Fibroblast of skin of left biceps (primary cell): ENCODE results near the gene CREB3L1.
"Not testable (repeated sequence)": the region's sequence is repeated elsewhere in the genome, so short reads cannot be mapped to it uniquely, and the experiment has no call there.

Experiments used
- DNase-seq, 2 experiments: peaks; one replicate each; pipeline ENCODE4 v3.0.0-alpha.2; 2013; ENCODE audit warnings: low read depth in 2 of 2

The CREB3L1 gene

DNA sequence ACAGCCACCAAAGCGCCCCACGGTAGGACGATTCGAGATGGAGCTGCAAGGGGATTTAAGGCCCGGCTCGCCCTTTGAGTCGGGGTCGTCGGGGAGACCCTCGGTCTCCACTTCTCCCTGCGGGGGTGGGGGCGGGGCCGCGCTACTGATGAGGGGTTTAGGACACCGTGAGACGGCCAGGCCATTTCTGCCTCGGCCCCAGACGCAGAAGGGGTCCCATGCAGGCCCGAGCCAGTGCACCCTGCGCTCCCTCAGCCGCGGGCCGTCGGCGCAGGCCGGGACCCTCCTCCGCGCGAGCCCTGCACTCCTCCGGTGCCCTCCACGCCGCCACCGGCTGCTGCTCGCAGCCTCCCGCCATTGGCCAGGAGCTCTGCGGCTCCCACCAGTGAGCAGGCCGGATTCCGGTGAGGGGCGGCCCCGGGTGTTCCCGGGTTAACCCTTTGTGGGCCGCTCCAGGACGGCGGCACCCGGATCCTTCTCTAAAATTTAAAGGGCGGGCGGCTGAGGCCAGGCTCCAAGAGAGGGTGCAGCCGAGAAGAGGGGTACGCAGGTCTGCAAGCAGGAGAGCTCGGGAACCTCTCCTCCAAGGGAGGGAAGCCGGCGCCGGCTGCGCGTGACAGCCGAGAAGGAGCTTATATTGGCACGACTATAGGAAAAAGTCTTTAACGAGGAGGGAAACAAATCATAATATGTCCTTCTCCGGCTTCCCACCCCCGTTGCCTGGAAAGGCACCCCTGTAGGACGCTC is 18.0 kb downstream of the CREB3L1 start:
- DNase-seq = peak in 1 of 2 experiments; percentile 52

DNA sequence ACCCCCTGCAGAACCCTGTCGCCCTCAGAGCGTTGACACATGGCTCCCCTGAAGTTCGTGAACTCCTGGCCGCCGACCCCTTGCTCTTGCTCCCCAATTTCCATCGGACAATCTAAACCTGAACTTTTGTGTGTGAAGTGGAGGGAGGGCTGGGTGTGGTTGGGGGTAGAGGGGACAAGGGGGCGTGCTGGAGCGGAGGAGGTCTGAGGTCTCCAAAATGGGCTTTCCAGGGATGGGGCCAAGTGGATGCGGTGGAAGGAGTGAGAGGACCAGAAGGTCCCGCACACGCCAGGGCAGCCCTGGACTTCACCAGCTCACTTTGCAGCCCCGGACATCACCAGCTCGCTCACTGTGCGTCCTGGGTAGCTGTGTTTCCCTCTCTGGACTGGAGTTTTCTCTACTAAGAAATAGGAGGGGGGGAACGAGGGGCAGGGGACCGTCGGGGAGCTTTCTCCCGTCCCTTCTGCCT is 18.6 kb downstream of the CREB3L1 start:
- no peak for DNase-seq

- peak; percentile 91 to 92 for DNase-seq
Observed at GRCh38 chr11:46296528-46297448, 19.3 kb downstream of the CREB3L1 start.

DNA sequence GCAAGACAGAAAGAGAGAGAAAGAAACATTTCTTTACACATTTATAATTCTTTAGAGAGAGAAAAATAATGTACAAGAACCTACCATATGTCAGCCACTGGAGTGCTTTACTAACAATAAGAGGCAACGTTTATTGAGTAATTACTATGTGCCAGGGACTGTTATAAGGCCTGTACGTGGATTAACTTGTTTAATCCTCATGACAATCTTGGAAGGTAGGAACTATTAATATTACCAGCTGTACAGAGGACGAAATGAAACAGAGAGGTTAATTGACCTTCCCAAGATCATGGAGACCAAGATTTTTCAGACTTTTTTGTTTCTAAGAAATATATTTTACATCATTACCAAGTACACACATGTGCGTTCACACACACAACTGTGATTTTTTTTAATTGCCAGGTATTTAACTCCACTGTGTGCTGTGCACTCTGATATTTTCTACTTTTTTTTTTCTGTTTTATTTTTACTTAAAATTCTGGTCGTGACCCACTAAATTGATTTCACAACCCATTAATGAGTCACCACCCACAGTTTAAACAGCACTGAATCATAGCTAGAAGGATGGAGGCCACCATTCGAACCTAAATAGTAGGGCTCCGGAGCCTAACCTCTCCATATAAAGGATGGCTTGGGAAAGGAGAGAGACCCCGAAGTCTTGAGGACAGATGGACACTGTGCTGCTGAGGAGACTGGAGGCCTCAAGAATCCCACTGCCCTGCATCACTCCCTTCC is 21.4 kb downstream of the CREB3L1 start:
- peak in 1 of 2 experiments; percentile 55 for DNase-seq

- DNase-seq = no peak
Observed at GRCh38 chr11:46299451-46299961, 22.0 kb downstream of the CREB3L1 start.

DNA sequence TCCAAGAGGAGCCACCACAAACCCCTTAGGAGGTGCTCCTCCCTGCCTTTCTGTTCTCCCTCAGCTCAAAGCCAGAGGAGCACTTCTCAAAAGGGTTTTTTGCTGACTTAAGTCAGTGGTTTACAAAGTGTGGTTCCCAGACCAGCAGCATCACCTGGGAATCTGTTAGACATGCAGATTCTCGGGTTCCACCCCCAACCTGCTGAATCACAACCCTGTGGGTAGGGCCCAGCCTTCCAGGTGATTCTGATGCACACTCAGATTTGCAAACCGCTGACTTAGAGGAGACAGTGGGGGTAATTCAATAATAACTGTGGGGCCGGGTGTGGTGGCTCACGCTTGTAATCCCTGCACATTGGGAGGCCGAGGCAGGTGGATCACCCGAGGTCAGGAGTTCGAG is 22.8 kb downstream of the CREB3L1 start:
- no peak for DNase-seq

DNA sequence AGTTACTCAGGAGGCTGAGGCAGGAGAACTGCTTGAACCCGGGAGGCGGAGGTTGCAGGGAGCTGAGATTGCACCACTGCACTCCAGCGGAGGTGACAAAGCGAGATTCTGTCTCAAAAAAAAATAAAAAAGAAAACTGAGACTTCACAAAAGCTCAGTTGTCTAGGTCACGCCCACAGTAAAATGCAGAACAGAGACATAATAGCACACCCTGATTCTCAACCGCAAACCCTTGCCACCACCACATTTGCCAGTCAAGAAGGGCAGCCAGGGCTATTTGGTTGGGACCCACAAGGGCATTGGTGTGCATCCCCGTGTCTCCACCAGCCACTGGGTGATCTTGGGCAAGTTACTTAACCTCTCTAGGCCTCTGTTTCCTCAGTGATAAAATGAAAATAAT is 25.4 kb downstream of the CREB3L1 start:
- no peak for DNase-seq

DNA sequence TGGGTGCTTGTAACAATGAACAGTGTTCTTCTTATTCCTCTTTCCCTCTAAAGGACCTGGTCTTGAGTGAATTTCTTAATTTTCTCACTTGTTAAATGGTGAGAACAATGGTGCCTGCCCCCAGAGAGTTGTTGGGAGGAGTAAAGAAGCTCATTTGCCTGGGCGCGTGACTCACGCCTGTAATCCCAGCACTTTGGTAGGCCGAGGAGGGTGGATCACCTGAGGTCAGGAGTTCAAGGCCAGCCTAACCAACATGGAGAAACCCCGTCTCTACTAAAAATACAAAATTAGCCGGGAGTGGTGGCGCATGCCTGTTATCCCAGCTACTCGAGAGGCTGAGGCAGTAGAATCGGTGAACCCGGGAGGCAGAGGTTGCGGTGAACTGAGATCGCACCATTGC is 26.6 kb downstream of the CREB3L1 start:
- DNase-seq = not testable (repeated sequence)

DNA sequence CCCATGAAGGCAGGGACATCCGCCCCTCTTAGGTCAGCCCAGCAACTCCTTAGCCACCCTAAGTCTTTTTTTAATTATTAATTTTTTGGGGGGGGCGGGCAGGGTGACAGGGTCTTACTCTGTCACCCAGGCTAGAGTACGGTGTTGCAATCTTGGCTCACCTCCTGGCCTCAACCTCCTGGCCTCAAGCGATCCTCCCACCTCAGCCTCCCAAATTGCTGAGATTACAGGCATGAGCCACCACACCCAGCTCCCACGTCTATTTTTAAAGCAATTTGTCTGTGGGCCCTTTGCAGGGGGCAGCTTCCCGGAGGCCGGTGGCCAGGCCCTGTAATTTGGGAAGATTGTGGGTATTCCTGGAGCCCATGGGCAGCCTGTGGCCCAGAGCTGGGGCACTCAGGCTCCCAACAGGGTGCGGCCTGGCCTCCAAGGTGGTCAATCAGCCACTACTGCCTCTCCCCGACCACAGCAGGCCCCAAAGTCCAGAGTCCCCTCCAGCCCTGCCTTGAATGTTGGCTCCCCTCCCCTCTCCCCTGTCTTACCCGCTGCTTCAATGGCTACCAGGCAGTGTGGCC is 27.2 kb downstream of the CREB3L1 start:
- DNase-seq = no peak

DNA sequence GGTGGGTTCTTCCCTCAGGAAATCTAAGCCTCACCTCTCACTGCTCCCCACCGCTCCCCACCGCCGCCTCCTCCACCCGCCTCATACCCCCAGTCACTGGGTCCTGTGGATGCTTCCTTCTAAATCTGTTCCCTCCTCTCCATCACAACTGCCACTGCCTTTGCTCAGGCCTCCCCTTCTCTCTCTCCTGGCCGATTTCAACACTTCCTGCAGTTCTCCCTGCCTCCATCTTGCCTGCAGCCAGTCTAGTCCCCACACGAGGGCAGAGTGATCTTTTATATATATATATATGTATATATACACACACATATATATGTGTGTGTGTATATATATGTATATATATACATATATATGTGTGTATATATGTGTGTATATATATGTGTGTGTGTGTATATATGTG is 27.8 kb downstream of the CREB3L1 start:
- no peak for DNase-seq

DNA sequence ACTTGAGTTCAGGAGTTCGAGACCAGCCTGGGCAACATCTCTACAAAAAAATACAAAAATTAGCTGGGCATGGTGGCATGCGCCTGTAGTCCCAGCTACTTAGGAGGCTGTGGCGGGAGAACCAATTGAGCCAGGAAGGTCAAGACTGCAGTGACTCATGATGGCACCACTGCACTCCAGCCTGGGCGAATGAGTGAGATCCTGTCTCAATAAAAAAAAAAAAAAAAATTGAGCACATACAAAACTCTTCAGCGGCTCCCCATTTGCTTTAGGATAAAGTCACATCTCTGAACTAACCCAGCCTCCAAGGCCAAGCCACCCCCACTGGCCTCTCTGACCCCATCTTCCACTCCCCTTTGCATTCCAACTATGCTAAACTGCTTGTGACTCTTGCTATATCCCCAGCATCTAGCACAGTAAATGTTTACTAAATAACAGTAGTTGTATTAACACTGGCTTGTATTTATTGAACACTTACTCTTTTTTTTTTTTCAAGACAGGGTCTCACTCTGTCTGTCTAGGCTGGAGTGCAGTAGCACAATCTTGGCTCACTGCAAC is 28.9 kb downstream of the CREB3L1 start:
- no peak for DNase-seq

- DNase-seq = no peak
Observed at GRCh38 chr11:46307369-46307768, 29.9 kb downstream of the CREB3L1 start.

GRCh38 chr11:46307785-46308341 is 30.4 kb downstream of the CREB3L1 start:
- no peak for DNase-seq

DNA sequence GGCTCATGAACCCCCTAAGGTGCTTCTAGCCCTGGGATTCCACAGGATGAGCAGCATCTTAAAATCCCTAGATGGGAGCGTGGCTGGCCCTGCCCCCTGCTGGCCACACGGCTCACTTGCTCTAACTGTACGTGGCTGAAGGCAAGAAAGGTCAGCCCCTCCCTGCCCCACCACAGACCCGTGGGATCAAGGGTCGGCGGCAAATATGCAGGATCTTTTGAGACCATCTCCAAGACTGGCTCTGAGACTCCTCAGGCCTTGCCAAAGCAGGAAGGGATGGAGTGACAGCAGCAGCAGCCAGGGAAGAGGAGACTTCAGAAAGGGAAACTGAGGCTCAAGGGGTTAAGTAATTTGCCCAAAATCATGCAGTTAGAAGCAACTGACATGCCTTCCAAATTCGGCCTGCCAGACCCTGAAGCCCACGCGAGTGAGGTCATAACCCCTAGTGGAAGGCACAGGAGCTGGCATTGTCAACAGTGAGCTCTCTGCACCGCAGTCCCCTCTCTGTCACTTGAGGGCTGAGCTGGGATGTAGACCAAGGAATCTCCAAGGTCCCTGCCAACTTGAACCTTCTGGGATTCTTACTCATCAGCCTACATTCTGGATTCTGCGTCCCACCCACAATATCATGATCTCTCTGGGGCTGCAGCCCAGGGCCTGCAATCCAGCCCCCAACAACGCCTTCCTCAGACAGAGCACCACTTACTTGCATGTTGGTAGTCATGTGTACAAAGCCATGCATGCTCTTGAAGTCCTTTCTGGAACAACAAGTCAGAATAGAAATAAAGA is 31.4 kb downstream of the CREB3L1 start:
- DNase-seq = no peak

DNA sequence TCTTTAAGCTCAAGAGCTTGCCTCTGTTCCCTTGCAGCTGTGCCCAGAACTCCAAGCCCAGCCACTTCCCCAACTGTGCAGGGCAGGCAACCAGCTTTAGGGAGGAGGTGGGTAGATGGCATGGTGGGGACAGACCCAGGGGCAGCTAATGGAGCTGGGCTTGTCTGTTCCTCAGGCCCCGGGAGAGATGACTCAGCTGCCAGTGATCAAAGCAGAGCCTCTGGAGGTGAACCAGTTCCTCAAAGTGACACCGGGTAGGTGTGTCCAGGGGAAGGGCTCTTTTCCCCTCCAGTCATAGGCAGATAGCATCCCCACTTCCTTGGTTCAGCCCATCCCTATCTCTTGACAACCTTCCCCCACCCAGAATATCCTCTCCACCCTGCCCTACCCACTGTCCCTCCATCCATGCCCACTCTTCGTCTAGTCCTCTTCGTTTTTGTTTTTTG is 32.4 kb downstream of the CREB3L1 start:
- DNase-seq = no peak

DNA sequence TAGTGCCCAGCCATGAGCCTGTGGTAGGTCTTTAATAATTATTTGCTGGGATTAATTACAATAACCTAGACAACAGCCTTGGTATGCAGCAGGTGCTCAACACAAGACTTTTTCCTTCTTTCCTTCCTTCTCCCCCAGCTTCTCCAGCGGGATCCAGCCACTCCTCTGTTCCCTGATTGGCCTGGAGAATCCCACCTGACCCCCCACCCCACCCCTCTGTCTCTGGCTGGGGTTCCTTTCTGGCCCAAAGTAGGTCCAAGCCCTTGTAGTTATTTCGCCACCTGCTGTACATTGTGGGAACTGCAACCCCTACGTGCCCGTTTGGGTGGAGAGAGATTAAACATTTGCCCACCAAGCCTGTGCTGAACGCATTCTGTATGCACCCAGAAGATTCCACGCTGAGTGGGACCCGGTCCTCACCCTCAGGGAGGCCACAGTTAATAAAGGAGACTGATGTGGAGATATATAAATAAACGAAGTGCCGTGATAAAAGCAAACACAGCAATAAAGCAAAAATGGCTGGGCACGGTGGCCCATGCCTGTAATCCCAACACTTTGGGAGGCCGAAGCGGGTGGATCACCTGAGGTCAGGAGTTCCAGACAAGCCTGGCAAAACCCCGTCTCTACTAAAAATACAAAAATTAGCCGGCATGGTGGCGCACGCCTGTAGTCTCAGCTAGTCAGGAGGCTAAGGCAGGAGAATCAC is 37.7 kb downstream of the CREB3L1 start:
- DNase-seq = peak in 1 of 2 experiments; percentile 55

- no peak for DNase-seq
Observed at GRCh38 chr11:46315783-46316563, 38.5 kb downstream of the CREB3L1 start.

DNA sequence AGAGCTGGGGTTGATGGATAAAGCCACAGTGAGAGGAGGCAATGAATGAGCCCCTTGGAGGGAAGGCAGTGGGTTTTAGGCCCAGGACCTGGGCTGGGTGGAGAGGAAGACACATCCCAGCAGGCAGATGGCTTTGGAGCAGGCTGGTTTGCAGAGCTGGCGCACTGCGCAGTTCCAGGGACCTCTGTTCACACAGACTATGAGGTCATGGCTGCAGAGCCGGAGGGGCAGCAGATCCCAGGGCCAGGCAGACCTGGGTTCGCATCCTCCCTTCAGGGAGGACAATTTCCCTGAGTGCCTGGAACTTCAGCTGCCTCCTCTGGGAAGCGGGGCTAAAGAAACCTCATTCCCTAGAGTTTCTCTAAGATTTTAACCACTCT is 41.6 kb downstream of the CREB3L1 start:
- DNase-seq = no peak

GRCh38 chr11:46321757-46322156 is 44.3 kb downstream of the CREB3L1 start:
- DNase-seq = no peak
